ENCODE measurements around the gene KLHL13. TPM values are rescaled to one million over a fixed set of nuclear protein-coding genes. Genes with fewer than 3 reads are reported as not detected.

KLHL13 gene
- total and polyA plus RNA-seq, 2 of the 8 experiments (the other 6 are each of a cell fraction or from before 2014, with no cell fraction given) = 6.4 to 12.8 TPM

DNA sequence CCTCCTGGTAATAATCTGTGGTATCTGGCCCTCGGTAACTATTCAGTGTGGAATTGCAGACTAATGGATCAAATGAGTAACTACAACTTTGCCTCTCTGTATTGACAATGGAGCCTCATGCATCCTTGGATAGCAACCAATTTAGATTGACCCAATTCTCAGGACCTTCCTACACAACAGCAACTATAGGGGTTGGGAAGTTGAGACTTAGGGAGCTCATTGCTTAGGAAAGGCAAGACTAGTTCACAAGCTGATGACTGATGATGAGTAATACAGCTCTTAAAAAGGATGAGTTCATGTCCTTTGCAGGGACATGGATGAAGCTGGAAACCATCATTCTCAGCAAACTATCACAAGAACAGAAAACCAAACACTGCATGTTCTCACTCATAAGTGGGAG, 47.5 kb upstream of the KLHL13 start:
- ChIA-PET CTCF (ENCODE audit: partially characterized antibody) (interaction anchor here (0.6 to 1.0 kb wide), 2 partner anchors 389 to 518 kb away, joined by 3 read pairs; no protein-coding TSS in a partner anchor), POLR2A (ENCODE audit: partially characterized antibody) (no interaction called here)
- Histone ChIP-seq H4K8ac (ENCODE audit: extremely low read depth, insufficient read depth, low read length) (no peak overlapping the region), H4K20me1 (replicated peaks in 1 of 2; ENCODE audit: control insufficient read depth in 1 of 2, insufficient read depth in 2 of 2, low read length in 2 of 2) (no peaks in the 10 kb centered on the region), H3K79me1 (ENCODE audit: low read depth, low read length) (no peaks in the 10 kb centered on the region), H2BK20ac (ENCODE audit: low read length) (no peak overlapping the region), H2BK5ac (ENCODE audit: low read depth, low read length) (no peak overlapping the region), H3K4me3 (ENCODE audit: extremely low read depth in 1 of 4, insufficient read depth in 2 of 4, low read depth in 3 of 4, low read length in 4 of 4) (no peak overlapping the region), H3K36me3 (ENCODE audit: control insufficient read depth in 2 of 4, insufficient read depth in 4 of 4, low read length in 3 of 4) (no peaks in the 10 kb centered on the region), H3K56ac (replicated peaks; ENCODE audit: insufficient read length, low read depth, low read length) (no peak overlapping the region), H3K27me3 (replicated peaks in 1 of 4; ENCODE audit: control insufficient read depth in 3 of 4, extremely low read depth in 1 of 4, insufficient read depth in 3 of 4, low read length in 3 of 4) (no peaks in the 10 kb centered on the region), H2BK15ac (ENCODE audit: low read length) (no peak overlapping the region), H4K91ac (replicated peaks; ENCODE audit: insufficient read length, low read length) (no peak overlapping the region), H2AK5ac (ENCODE audit: low read depth, low read length) (no peak overlapping the region), H3K18ac (ENCODE audit: extremely low read depth, low read length) (no peak overlapping the region), H3K4me2 (ENCODE audit: insufficient read depth in 1 of 2, low read depth in 2 of 2, low read length in 2 of 2) (no peak overlapping the region), H3K9me3 (ENCODE audit: insufficient read depth in 2 of 2, low read depth in 1 of 2, low read length in 1 of 2) (no peaks in the 10 kb centered on the region), H3K4me1 (replicated peaks in 1 of 4; ENCODE audit: control insufficient read depth in 3 of 4, insufficient read depth in 4 of 4, low read length in 3 of 4) (no peaks in the 10 kb centered on the region), H3K23ac (ENCODE audit: insufficient read length) (no peak overlapping the region), H3K14ac (ENCODE audit: insufficient read length) (no peak overlapping the region), H3K23me2 (ENCODE audit: low read depth, low read length) (no peaks in the 10 kb centered on the region; the same call in 1 of the 2 replicates), H3K9ac (replicated peaks in 1 of 4; ENCODE audit: extremely low read depth in 1 of 4, low read depth in 3 of 4, low read length in 3 of 4) (no peak overlapping the region), H2BK120ac (replicated peaks; ENCODE audit: low read depth, low read length) (no peak overlapping the region), H2AFZ (ENCODE audit: low read length) (no peak overlapping the region), H3K4ac (replicated peaks; ENCODE audit: insufficient read length, low read depth, low read length) (no peak overlapping the region), H4K5ac (ENCODE audit: insufficient read length, low read depth, low read length) (no peak overlapping the region), H3K27ac (ENCODE audit: low read depth, low read length) (no peak overlapping the region), H2BK12ac (ENCODE audit: low read depth, low read length) (no peak overlapping the region), H3K79me2 (ENCODE audit: control insufficient read depth in 1 of 2, insufficient read depth in 2 of 2, low read length in 2 of 2) (no peaks in the 10 kb centered on the region)
- FAIRE-seq (no peak), DNase-seq (ENCODE audit: low read depth in 1 of 2, low spot score in 2 of 2) (no peak)
- 100% methylated on average over 1 of the region's 1 CpG; no CpG with 5 or more reads in 1 of the 2 experiments for WGBS, 2 experiments (ENCODE audit: extremely low coverage in 1 of 2, insufficient coverage in 1 of 2, insufficient read length in 1 of 2, insufficient replicate concordance in 2 of 2, low coverage in 1 of 2, low lambda C conversion rate in 2 of 2, missing lambda C conversion rate in 1 of 2)
- TF ChIP-seq TEAD4 (IDR thresholded peaks at IDR 0.05; ENCODE audit: low read depth, low read length) (no peak), YY1 (IDR thresholded peaks at IDR 0.05; ENCODE audit: low read depth, low read length) (no peak), SRF (IDR thresholded peaks at IDR 0.05; ENCODE audit: low read depth, low read length) (no peak), CHD2 (IDR thresholded peaks at IDR 0.05; ENCODE audit: low read length) (no peak), KDM5A (IDR thresholded peaks at IDR 0.05; ENCODE audit: low read length) (no peak), TBP (IDR thresholded peaks at IDR 0.05; ENCODE audit: low read depth, low read length) (no peak), CBX5 (IDR thresholded peaks at IDR 0.05; ENCODE audit: low read depth, low read length) (no peak), EP300 (IDR thresholded peaks at IDR 0.05; ENCODE audit: borderline replicate concordance in 1 of 2, low read depth in 2 of 2, low read length in 2 of 2) (no peak), SP2 (IDR thresholded peaks at IDR 0.05; ENCODE audit: low read length) (no peak), NRF1 (IDR thresholded peaks at IDR 0.05; ENCODE audit: low read depth, low read length) (no peak), JUND (IDR thresholded peaks at IDR 0.05; ENCODE audit: low read length) (no peak), MAFK (IDR thresholded peaks at IDR 0.05; ENCODE audit: low read depth, low read length) (no peak), TCF12 (IDR thresholded peaks at IDR 0.05; ENCODE audit: low read depth, low read length) (no peak)
- TF ChIP-seq, protein P1, sequence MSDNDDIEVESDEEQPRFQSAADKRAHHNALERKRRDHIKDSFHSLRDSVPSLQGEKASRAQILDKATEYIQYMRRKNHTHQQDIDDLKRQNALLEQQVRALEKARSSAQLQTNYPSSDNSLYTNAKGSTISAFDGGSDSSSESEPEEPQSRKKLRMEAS (IDR thresholded peaks at IDR 0.05) = no peak
- TF ChIP-seq, protein P2, sequence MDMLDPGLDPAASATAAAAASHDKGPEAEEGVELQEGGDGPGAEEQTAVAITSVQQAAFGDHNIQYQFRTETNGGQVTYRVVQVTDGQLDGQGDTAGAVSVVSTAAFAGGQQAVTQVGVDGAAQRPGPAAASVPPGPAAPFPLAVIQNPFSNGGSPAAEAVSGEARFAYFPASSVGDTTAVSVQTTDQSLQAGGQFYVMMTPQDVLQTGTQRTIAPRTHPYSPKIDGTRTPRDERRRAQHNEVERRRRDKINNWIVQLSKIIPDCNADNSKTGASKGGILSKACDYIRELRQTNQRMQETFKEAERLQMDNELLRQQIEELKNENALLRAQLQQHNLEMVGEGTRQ (IDR thresholded peaks at IDR 0.05; ENCODE audit: low read length) = no peak

Data from H1 (cell line).